Measurements from ENCODE around the gene PCED1B. TPM values are rescaled to one million over a fixed set of nuclear protein-coding genes. Genes with fewer than 3 reads are reported as not detected.

The PCED1B gene
- total RNA-seq, 1 donor from 2014 or later: 65.4 TPM

DNA sequence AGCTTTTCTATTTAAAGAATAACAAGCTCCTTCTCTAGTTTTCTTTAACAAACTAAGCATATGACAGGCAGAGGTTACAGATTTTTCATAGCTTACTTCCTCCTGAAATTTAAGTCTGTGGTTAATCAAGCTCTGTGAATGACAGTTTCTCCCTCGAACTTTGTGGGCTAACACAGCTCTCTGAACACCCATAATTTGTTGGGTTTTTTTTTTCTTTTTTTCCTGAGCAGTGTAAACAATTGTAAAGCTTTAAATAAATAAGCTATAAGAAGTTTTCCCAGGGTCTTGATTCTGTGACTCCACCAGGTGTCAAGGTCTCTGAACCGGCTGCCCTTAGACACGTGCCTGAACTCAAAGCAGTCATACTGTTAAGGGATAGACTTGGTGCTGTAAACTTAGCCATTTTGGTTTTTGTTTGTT lies 128.4 kb downstream of the PCED1B start:
- TF ChIP-seq, protein P1, sequence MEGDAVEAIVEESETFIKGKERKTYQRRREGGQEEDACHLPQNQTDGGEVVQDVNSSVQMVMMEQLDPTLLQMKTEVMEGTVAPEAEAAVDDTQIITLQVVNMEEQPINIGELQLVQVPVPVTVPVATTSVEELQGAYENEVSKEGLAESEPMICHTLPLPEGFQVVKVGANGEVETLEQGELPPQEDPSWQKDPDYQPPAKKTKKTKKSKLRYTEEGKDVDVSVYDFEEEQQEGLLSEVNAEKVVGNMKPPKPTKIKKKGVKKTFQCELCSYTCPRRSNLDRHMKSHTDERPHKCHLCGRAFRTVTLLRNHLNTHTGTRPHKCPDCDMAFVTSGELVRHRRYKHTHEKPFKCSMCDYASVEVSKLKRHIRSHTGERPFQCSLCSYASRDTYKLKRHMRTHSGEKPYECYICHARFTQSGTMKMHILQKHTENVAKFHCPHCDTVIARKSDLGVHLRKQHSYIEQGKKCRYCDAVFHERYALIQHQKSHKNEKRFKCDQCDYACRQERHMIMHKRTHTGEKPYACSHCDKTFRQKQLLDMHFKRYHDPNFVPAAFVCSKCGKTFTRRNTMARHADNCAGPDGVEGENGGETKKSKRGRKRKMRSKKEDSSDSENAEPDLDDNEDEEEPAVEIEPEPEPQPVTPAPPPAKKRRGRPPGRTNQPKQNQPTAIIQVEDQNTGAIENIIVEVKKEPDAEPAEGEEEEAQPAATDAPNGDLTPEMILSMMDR (IDR thresholded peaks at IDR 0.05): no peak
- Mint-ChIP-seq H3K36me3 (ENCODE audit: low read depth) (peaks cover 66% of the 10 kb centered on the region), H3K9me3 (no peaks in the 10 kb centered on the region), H3K4me1 (peaks cover 88% of the 10 kb centered on the region), H3K4me3 (peak overlapping the region; percentile 68), H3K27me3 (no peaks in the 10 kb centered on the region), H3K27ac (peak overlapping the region; percentile 95)
- ChIA-PET CTCF (interaction anchor here (0.8 to 2.8 kb wide), 15 partner anchors 9 to 190 kb away, joined by 3 to 18 read pairs (median 4); partner anchors contain the start of genes AMIGO2 and PCED1B), POLR2A (interaction anchor here (0.6 to 2.7 kb wide), 28 partner anchors 8 to 1058 kb away, joined by 3 to 102 read pairs (median 6); partner anchors contain the start of genes AMIGO2 and PCED1B)
- intact Hi-C loops (cut with micrococcal nuclease): loop anchor here (1.0 to 2.0 kb wide), 8 partner anchors 8 to 189 kb away; no protein-coding TSS in a partner anchor
- DNase-seq (no peak), ATAC-seq (ENCODE audit: low read depth) (peak; percentile 68)

DNA sequence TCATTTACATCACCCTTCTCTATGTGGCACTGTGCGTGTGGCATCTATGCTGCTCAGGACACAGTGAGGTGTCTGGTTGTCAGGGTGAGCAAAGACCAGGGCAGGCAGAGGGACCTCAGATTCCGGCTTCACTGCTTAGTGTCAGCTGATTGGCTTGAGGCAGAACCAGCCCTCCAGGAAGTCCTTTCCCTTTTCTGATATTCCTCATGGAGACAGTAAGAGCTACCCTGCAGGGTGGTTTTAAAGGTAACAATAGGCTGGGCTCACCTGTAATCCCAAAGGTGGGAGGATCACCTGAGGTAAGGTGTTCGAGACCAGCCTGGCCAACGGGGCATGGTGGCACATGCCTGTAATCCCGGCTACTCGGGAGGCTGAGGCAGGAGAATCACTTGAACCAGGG lies 129.6 kb downstream of the PCED1B start:
- Mint-ChIP-seq H3K4me1 (peaks cover 91% of the 10 kb centered on the region), H3K36me3 (ENCODE audit: low read depth) (peaks cover 68% of the 10 kb centered on the region), H3K27me3 (no peaks in the 10 kb centered on the region), H3K9me3 (no peaks in the 10 kb centered on the region), H3K4me3 (no peak overlapping the region), H3K27ac (peak overlapping the region; percentile 95)
- intact Hi-C loops (cut with micrococcal nuclease): no loop called here
- DNase-seq (no peak), ATAC-seq (ENCODE audit: low read depth) (no peak)
- ChIA-PET CTCF (no interaction called here), POLR2A (interaction anchor here (2.7 kb wide), 1 partner anchor 98 kb away, joined by 32 read pairs; no protein-coding TSS in a partner anchor)
- TF ChIP-seq, protein P1 (IDR thresholded peaks at IDR 0.05): no peak

DNA sequence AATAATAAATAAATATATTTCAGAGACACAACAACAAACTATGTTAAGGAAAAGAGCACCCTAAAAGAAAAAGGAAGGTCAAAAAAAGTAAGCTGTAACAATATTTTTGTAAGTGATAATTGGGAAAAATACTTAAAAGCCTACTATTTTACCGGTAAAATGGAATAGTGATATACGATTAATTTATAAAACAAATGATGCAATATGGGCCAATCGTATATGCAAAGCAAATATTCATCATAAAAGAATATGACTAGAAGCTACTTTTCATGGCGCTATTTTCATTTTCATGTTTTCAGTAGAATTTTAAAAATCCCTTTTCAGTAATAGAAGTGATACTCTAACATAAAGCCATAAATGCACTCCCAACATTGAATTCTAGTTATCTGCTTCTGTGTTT lies 131.4 kb downstream of the PCED1B start:
- intact Hi-C loops (cut with micrococcal nuclease): no loop called here
- H3K27ac Mint-ChIP-seq: peak overlapping the region; percentile 67
- H3K4me1 Mint-ChIP-seq: peaks cover 89% of the 10 kb centered on the region
- H3K36me3 Mint-ChIP-seq (ENCODE audit: low read depth): peaks cover 60% of the 10 kb centered on the region
- H3K27me3 Mint-ChIP-seq: no peaks in the 10 kb centered on the region
- DNase-seq (no peak), ATAC-seq (ENCODE audit: low read depth) (no peak)
- no peaks in the 10 kb centered on the region for H3K9me3 Mint-ChIP-seq
- CTCF ChIA-PET: interaction anchor here (1.6 kb wide), 1 partner anchor 178 kb away, joined by 4 read pairs; no protein-coding TSS in a partner anchor
- H3K4me3 Mint-ChIP-seq: no peak overlapping the region
- POLR2A ChIA-PET: interaction anchor here (0.6 kb wide), 1 partner anchor 185 kb away, joined by 3 read pairs; no protein-coding TSS in a partner anchor
- TF ChIP-seq, protein P1 (IDR thresholded peaks at IDR 0.05): no peak

DNA sequence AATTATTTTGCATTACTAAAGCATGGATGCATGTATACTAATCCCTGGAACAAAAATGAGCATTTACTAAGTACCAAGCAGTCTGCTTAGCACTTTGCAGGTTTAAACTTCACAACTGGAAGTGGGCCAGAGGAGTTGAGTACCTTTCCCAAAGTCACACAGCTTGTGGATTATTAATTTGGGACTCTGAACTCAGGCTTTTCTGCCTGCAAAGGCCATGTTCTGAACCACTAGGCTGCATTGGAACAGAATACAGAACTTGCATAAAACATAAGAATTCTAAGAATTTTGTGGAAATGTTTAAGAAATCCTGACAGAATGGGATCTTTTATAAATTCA lies 133.2 kb downstream of the PCED1B start:
- Mint-ChIP-seq H3K27me3 (no peaks in the 10 kb centered on the region), H3K36me3 (ENCODE audit: low read depth) (peaks cover 53% of the 10 kb centered on the region)

DNA sequence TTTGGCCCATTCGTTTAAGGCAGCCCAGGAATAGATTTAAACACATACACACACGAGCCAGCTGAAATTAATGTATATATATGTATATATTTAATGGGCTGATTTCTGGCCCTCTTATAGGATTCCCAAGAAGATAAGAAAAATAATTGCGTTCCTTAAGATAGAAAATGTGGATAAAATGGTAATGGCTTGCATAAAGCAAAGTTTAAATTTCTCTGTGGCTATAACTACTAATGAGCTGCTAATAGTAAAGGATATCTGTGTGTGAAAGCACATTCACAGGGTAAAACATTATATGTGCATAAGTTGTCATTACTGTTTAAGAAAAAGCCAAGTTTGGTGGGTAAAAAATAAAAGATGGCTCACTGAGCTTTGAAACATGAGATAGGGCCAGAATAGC lies 134.0 kb downstream of the PCED1B start:
- Mint-ChIP-seq H3K36me3 (ENCODE audit: low read depth) (peaks cover 60% of the 10 kb centered on the region), H3K27ac (peak overlapping the region; percentile 89), H3K4me1 (peaks cover 82% of the 10 kb centered on the region), H3K9me3 (no peaks in the 10 kb centered on the region), H3K4me3 (peak overlapping the region; percentile 86), H3K27me3 (no peaks in the 10 kb centered on the region)
- DNase-seq (no peak), ATAC-seq (ENCODE audit: low read depth) (no peak)
- intact Hi-C loops (cut with micrococcal nuclease): no loop called here
- TF ChIP-seq, protein P1 (IDR thresholded peaks at IDR 0.05): no peak
- CTCF ChIA-PET: interaction anchor here (2.0 kb wide), 1 partner anchor 184 kb away, joined by 10 read pairs; no protein-coding TSS in a partner anchor
- POLR2A ChIA-PET: interaction anchor here (0.9 to 2.0 kb wide), 8 partner anchors 10 to 182 kb away, joined by 3 to 10 read pairs (median 4); partner anchors contain the start of genes AMIGO2 and PCED1B

More for the DNA sequence above, 133.2 kb downstream of the PCED1B start:
- TF ChIP-seq, protein P1 (IDR thresholded peaks at IDR 0.05): no peak
- intact Hi-C loops (cut with micrococcal nuclease): no loop called here
- Mint-ChIP-seq H3K9me3 (no peaks in the 10 kb centered on the region), H3K4me3 (peak overlapping the region; percentile 56), H3K4me1 (peaks cover 82% of the 10 kb centered on the region), H3K27ac (peak overlapping the region; percentile 89)
- DNase-seq (no peak), ATAC-seq (ENCODE audit: low read depth) (no peak)
- ChIA-PET CTCF (interaction anchor here (0.9 to 2.0 kb wide), 2 partner anchors 13 to 185 kb away, joined by 3 to 10 read pairs; no protein-coding TSS in a partner anchor), POLR2A (interaction anchor here (0.7 to 2.0 kb wide), 3 partner anchors 11 to 144 kb away, joined by 3 to 10 read pairs (median 4); no protein-coding TSS in a partner anchor)

Measured in activated B cell treated with CpG ODN at 0.5 μM for 24 hours (primary cell).